ENCODE measurements around the gene TRIM4. TPM values are rescaled to one million over a fixed set of nuclear protein-coding genes. Genes with fewer than 3 reads are reported as not detected.

Gene TRIM4
- total and polyA plus RNA-seq, 2 donors (not counting 3 experiments of a cell fraction or from before 2014, with no cell fraction given), result 13.0 to 22.1 TPM

DNA sequence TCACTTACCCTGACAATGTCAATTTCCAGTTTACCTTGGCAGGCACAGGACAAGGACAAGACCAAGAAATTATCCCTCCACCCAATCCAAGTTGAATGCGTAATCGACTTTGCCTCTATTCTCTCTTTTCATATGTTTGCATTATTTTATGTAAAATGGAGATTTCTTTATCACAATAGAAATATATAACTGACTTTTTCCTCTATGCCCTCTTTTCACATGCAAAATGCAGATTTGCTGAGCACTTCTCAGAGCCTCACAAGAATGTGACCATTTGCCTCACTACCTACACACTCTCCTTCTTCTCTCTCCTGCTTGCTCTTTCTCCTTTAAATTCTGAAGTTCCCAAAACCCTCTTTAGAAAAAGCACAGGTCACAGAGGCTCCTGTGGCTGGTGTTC, 76.4 kb downstream of the TRIM4 start:
- dilution Hi-C loops (cut with MboI; ENCODE audit: extremely low pct_ligation_motif_present, low sequenced_read_pairs), result no loop called here
- Histone ChIP-seq H3K4me1 (ENCODE audit: control insufficient read depth, extremely low read depth, insufficient read depth, low read length) (no peaks in the 10 kb centered on the region), H4K20me1 (replicated peaks; ENCODE audit: control insufficient read depth, extremely low read depth, insufficient read depth, low read length) (no peaks in the 10 kb centered on the region), H3K9me3 (replicated peaks; ENCODE audit: control insufficient read depth, insufficient read depth, low read length) (no peaks in the 10 kb centered on the region), H3K9me1 (replicated peaks; ENCODE audit: control insufficient read depth, extremely low read depth, insufficient read depth, low read length) (no peaks in the 10 kb centered on the region), H3K4me3 (replicated peaks in 1 of 3; ENCODE audit: insufficient read depth in 1 of 3, low read depth in 1 of 3, low read length in 3 of 3) (no peak overlapping the region), H3K79me2 (ENCODE audit: control insufficient read depth, insufficient read depth, low read length) (no peaks in the 10 kb centered on the region), H3K27me3 (ENCODE audit: control insufficient read depth in 2 of 2, insufficient read depth in 2 of 2, low read length in 2 of 2) (peaks cover 9 to 20% of the 10 kb centered on the region in 2 experiments), H3K9ac (replicated peaks; ENCODE audit: extremely low read depth, insufficient read depth, low read length) (no peak overlapping the region), H2AFZ (ENCODE audit: low read depth, low read length) (no peak overlapping the region), H3K27ac (ENCODE audit: insufficient read depth, low read depth, low read length) (no peak overlapping the region), H3K4me2 (ENCODE audit: insufficient read depth, low read length) (no peak overlapping the region), H3K36me3 (ENCODE audit: control insufficient read depth in 2 of 2, extremely low read depth in 1 of 2, insufficient read depth in 2 of 2, low read length in 2 of 2) (no peaks in the 10 kb centered on the region)
- intact Hi-C loops (cut with micrococcal nuclease), result no loop called here
- DNase-seq (ENCODE audit: low read depth, low spot score) (no peak), FAIRE-seq (no peak)
- CTCF ChIA-PET, result no interaction called here
- TF ChIP-seq GATA2 (IDR thresholded peaks at IDR 0.05; ENCODE audit: insufficient read depth, insufficient read length, low read depth, low read length), result no peak
- no peak for TF ChIP-seq POLR2AphosphoS5 (IDR thresholded peaks at IDR 0.05; ENCODE audit: insufficient read depth, low read depth, low read length)
- TF ChIP-seq EZH2 (IDR thresholded peaks at IDR 0.05; ENCODE audit: borderline replicate concordance, low read depth, low read length, severe bottlenecking), result no peak
- TF ChIP-seq FOS (IDR thresholded peaks at IDR 0.05; ENCODE audit: borderline replicate concordance, insufficient read depth, low read length), result no peak
- TF ChIP-seq, protein P1, sequence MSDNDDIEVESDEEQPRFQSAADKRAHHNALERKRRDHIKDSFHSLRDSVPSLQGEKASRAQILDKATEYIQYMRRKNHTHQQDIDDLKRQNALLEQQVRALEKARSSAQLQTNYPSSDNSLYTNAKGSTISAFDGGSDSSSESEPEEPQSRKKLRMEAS (IDR thresholded peaks at IDR 0.05; ENCODE audit: insufficient read depth, insufficient read length), result no peak
- TF ChIP-seq, protein P2, sequence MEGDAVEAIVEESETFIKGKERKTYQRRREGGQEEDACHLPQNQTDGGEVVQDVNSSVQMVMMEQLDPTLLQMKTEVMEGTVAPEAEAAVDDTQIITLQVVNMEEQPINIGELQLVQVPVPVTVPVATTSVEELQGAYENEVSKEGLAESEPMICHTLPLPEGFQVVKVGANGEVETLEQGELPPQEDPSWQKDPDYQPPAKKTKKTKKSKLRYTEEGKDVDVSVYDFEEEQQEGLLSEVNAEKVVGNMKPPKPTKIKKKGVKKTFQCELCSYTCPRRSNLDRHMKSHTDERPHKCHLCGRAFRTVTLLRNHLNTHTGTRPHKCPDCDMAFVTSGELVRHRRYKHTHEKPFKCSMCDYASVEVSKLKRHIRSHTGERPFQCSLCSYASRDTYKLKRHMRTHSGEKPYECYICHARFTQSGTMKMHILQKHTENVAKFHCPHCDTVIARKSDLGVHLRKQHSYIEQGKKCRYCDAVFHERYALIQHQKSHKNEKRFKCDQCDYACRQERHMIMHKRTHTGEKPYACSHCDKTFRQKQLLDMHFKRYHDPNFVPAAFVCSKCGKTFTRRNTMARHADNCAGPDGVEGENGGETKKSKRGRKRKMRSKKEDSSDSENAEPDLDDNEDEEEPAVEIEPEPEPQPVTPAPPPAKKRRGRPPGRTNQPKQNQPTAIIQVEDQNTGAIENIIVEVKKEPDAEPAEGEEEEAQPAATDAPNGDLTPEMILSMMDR (IDR thresholded peaks at IDR 0.05; ENCODE audit: extremely low read depth in 1 of 2, insufficient read depth in 1 of 2, low read depth in 1 of 2, low read length in 2 of 2), result no peak
- TF ChIP-seq MYC (IDR thresholded peaks at IDR 0.05; ENCODE audit: low read depth, low read length), result no peak
- no peak for TF ChIP-seq JUN (IDR thresholded peaks at IDR 0.05; ENCODE audit: borderline replicate concordance, insufficient read depth, insufficient read length, low read depth)
- TF ChIP-seq POLR2A (IDR thresholded peaks at IDR 0.05; ENCODE audit: low read depth, low read length), result no peak
- BruUV-seq (replicated peaks), result no TSS peak
- POLR2A ChIA-PET, result no interaction called here

Small RNA genes within 50 kb of the gene (small RNA-seq; reads per million reads assigned to genes)
- not detected for gene AC011904.1 (ENCODE audit: insufficient read depth, insufficient read length, low read depth, low replicate concordance)
- gene CYP3A52P (ENCODE audit: insufficient read depth, insufficient read length, low read depth, low replicate concordance), result not detected
- not detected for gene RF00019 (ENCODE audit: insufficient read depth, insufficient read length, low read depth, low replicate concordance)
- gene RF00561 (ENCODE audit: insufficient read depth, insufficient read length, low read depth, low replicate concordance), result not detected

Other genes starting within 250 kb of the TRIM4 start
- not detected in 2 replicates for gene CYP3A5, start 239.5 kb downstream of the TRIM4 start, total RNA-seq
- gene CYP3A5, start 239.5 kb downstream of the TRIM4 start, polyA plus RNA-seq, result not detected in 2 replicates
- not detected in 2 replicates for gene CYP3A7, start 184.3 kb downstream of the TRIM4 start, total RNA-seq
- gene CYP3A7, start 184.3 kb downstream of the TRIM4 start, polyA plus RNA-seq, result not detected in 2 replicates
- gene CYP3A4, start 135.3 kb downstream of the TRIM4 start, total RNA-seq, result not detected in 2 replicates
- gene CYP3A4, start 135.3 kb downstream of the TRIM4 start, polyA plus RNA-seq, result not detected in 2 replicates
- gene CYP3A43, start 91.5 kb downstream of the TRIM4 start, total RNA-seq, result not detected in 2 replicates
- not detected in 2 replicates for gene CYP3A43, start 91.5 kb downstream of the TRIM4 start, polyA plus RNA-seq
- 0.51 TPM in 1 of 2 replicates, not detected in the other for gene OR2AE1, start 42.5 kb downstream of the TRIM4 start, total RNA-seq
- 0.13 and 0.18 TPM in 2 replicates for gene OR2AE1, start 42.5 kb downstream of the TRIM4 start, polyA plus RNA-seq
- gene GJC3, start 10.1 kb upstream of the TRIM4 start, total RNA-seq, result not detected in 2 replicates
- gene GJC3, start 10.1 kb upstream of the TRIM4 start, polyA plus RNA-seq, result 0.28 and 0.33 TPM in 2 replicates
- not detected in 2 replicates for gene AZGP1, start 56.5 kb upstream of the TRIM4 start, total RNA-seq
- gene AZGP1, start 56.5 kb upstream of the TRIM4 start, polyA plus RNA-seq, result not detected in 2 replicates
- gene ZKSCAN1, start 96.1 kb upstream of the TRIM4 start, total RNA-seq, result 52.8 and 57.8 TPM in 2 replicates
- gene ZKSCAN1, start 96.1 kb upstream of the TRIM4 start, polyA plus RNA-seq, result 9.4 and 12.3 TPM in 2 replicates
- 7.4 and 7.7 TPM in 2 replicates for gene ZSCAN21, start 130.2 kb upstream of the TRIM4 start, total RNA-seq
- gene ZSCAN21, start 130.2 kb upstream of the TRIM4 start, polyA plus RNA-seq, result 6.5 and 7.7 TPM in 2 replicates
- gene ZNF3, start 162.2 kb upstream of the TRIM4 start, total RNA-seq, result 30.9 and 31.1 TPM in 2 replicates
- 20.1 and 21.8 TPM in 2 replicates for gene ZNF3, start 162.2 kb upstream of the TRIM4 start, polyA plus RNA-seq
- 168 and 188 TPM in 2 replicates for gene COPS6, start 169.4 kb upstream of the TRIM4 start, total RNA-seq
- gene COPS6, start 169.4 kb upstream of the TRIM4 start, polyA plus RNA-seq, result 251 and 268 TPM in 2 replicates
- 183 and 187 TPM in 2 replicates for gene MCM7, start 181.9 kb upstream of the TRIM4 start, total RNA-seq
- gene MCM7, start 181.9 kb upstream of the TRIM4 start, polyA plus RNA-seq, result 145 and 156 TPM in 2 replicates
- 20.5 and 22.7 TPM in 2 replicates for gene AP4M1, start 182.1 kb upstream of the TRIM4 start, total RNA-seq
- gene AP4M1, start 182.1 kb upstream of the TRIM4 start, polyA plus RNA-seq, result 27.4 and 31.4 TPM in 2 replicates
- gene TAF6, start 199.8 kb upstream of the TRIM4 start, total RNA-seq, result 64.6 and 67.3 TPM in 2 replicates
- 32.7 and 34.1 TPM in 2 replicates for gene TAF6, start 199.8 kb upstream of the TRIM4 start, polyA plus RNA-seq
- gene CNPY4, start 200.1 kb upstream of the TRIM4 start, total RNA-seq, result 18.0 and 33.7 TPM in 2 replicates
- 22.6 and 28.6 TPM in 2 replicates for gene CNPY4, start 200.1 kb upstream of the TRIM4 start, polyA plus RNA-seq
- 1.3 and 1.8 TPM in 2 replicates for gene MBLAC1, start 207.4 kb upstream of the TRIM4 start, total RNA-seq
- 1.8 and 2.1 TPM in 2 replicates for gene MBLAC1, start 207.4 kb upstream of the TRIM4 start, polyA plus RNA-seq
- 139 and 140 TPM in 2 replicates for gene LAMTOR4, start 229.4 kb upstream of the TRIM4 start, total RNA-seq
- 492 and 520 TPM in 2 replicates for gene LAMTOR4, start 229.4 kb upstream of the TRIM4 start, polyA plus RNA-seq
- 23.0 and 24.0 TPM in 2 replicates for gene TRAPPC14, start 239.2 kb upstream of the TRIM4 start, total RNA-seq
- gene TRAPPC14, start 239.2 kb upstream of the TRIM4 start, polyA plus RNA-seq, result 13.3 and 15.6 TPM in 2 replicates
- 6.6 and 7.9 TPM in 2 replicates for gene GAL3ST4, start 249.1 kb upstream of the TRIM4 start, total RNA-seq
- gene GAL3ST4, start 249.1 kb upstream of the TRIM4 start, polyA plus RNA-seq, result 14.6 and 16.7 TPM in 2 replicates